H7 (cell line): ENCODE data around the gene SLC25A39. TPM values are rescaled to one million over a fixed set of nuclear protein-coding genes. Genes with fewer than 3 reads are reported as not detected.
A peak's percentile ranks its signal among the peaks of the same experiment; 100 is the strongest.

Experiments
- DNase-seq: peaks from one replicate; pipeline ENCODE4 v3.0.0; 2012
- H3K27me3 ChIP-seq: 2 replicates; pipeline ENCODE4 v1.6.0; 2011; ENCODE audit warnings: mild to moderate bottlenecking, low read length; ENCODE audit not compliant: control insufficient read depth, insufficient read depth
- H3K36me3 ChIP-seq: replicated peaks from 2 replicates; pipeline ENCODE4 v1.5.1; 2011; ENCODE audit warnings: low read length; ENCODE audit not compliant: control insufficient read depth, insufficient read depth
- H3K4me3 ChIP-seq: 2 replicates; pipeline ENCODE4 v1.5.1; 2011; ENCODE audit warnings: low read depth, mild to moderate bottlenecking, control low read depth, low read length, moderate library complexity; ENCODE audit not compliant: insufficient read depth
- total RNA-seq: library from RNA; depleted of rRNA; stranded (reverse); fragments of >200 nt; shearing (Covaris generic); gene quantifications from 2 replicates; pipeline ENCODE4 v1.2.3, GENCODE V29; 2014

Gene SLC25A39
- total RNA-seq, 1 experiment from 2014 or later = 295 TPM

DNA sequence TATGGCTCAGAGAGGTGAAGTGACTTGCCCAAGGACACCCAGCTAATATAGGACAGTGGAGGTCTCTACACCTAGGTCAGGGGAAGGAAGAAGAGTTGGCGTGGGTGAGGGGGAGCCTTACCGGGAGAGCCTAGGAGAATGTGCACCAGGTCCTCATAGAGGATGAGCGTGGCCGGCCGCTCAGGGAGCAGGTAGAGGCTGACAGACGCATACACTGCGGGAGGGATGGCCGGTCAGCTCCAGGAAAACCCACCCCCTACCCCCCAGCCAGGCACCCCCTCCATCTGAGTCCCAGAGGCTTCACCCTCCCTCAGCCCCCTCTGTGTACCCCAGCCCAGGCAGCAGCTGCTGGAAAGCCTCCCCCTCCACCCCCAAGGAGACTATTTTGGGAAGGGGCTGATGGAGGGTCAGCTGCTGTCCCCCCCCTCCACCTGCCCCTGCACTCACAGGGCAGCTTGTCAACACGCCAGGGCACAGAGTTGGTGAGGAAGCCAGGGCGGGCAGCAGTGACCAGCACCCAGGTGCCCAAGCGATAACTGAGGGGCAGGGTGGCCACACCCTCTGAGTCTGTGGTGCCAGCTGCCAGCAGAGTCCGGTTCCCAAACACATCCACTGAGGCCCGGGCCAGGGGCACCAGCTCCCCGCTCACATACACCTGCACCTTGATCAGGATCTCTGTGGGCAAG lies 35.0 kb upstream of the SLC25A39 start:
- Histone ChIP-seq H3K36me3 (no peaks in the 10 kb centered on the region), H3K4me3 (no peak overlapping the region), H3K27me3 (peaks cover 3% of the 10 kb centered on the region; the same call in 1 of the 2 replicates)
- DNase-seq = no peak

DNA sequence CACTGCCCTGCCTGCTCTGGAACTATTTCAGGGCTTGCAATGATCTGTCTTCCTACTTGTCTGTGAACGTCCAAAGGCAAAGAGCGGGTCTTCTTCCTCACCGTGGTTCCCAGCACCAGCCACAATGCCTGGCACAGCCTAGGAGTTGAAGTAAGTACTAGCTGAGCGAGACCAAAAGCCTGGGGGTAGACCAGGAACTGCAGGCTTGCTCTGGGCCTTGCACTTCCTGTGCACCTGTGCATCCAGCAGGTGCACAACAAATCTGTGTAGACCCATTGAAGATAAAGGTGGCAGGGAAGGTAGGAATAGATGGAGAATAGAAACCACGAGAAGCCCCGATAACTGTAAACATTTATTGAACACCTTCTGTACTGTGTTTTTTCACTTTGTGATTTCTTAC lies 34.4 kb upstream of the SLC25A39 start:
- Histone ChIP-seq H3K4me3 (no peak overlapping the region), H3K27me3 (peaks cover 2% of the 10 kb centered on the region; the same call in 1 of the 2 replicates), H3K36me3 (no peaks in the 10 kb centered on the region)
- no peak for DNase-seq

DNA sequence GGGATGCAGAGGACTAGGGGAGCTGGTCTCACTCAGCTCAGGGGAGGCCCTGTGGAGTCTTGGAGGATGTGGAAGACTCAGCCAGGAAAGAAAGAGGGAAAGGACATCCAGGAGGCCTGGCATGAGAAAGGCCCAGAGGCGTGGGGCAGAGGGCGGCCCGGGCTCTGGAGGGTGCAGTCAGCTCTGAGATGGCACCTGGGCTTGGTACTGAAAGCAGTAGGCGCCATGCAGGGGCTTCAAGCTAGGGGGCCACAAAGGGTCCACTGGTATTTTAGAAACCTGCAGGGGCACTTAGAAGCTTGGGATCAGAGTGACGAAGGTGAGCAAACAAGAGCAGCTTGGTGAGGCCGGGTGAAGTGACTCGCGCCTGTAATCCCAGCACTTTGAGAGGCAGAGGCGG lies 33.4 kb upstream of the SLC25A39 start:
- DNase-seq = no peak
- H3K36me3 ChIP-seq = no peaks in the 10 kb centered on the region; the same call in 1 of the 2 replicates
- H3K4me3 ChIP-seq = no peak overlapping the region
- H3K27me3 ChIP-seq = peaks cover 3% of the 10 kb centered on the region; the same call in 1 of the 2 replicates

DNA sequence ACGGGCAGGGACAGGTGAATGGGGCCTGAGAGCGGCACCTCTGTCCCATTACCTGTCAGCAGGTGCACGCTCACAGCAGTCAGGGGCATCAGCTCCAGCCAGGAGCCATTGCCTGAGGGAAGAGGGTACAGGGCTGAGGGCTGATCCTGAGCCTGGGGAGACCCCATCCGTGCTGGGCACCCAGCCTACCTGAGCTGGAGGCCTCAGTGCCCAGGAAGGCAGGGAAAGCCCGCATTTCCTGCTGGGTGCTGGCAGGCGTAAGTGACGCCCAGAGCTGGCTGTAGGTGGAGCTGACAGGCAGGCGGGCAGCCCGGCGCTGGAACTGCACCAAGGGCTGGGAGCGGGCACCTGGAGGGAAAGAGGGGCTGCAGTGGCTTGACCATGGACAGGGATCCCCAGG lies 31.6 kb upstream of the SLC25A39 start:
- H3K27me3 ChIP-seq = peaks cover 4% of the 10 kb centered on the region; the same call in 1 of the 2 replicates
- no peak overlapping the region for H3K4me3 ChIP-seq
- peaks cover 2% of the 10 kb centered on the region for H3K36me3 ChIP-seq
- peak; percentile 60 for DNase-seq

DNA sequence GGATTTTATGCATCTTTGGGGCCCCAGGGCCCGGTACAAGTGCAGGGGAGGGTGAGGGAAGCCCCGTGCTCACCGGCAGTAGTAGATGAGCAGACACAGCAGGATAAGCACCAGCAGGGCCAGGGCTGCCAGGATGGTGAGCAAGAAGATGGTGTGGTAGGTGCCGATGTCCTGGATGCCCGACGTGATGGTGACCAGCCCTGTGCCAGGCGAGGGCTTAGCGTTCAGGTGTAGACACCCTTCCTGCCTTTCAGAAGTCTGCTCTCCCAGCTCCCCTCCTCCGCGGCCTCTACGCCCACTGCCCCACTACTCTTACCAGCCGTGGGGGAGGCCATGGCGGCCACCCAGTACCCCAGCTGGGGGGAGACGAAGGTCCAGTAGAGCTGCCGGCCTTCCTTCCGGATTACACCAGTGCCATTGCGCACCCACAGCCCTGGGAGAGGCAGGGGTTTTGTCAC lies 31.0 kb upstream of the SLC25A39 start:
- peaks cover 2% of the 10 kb centered on the region for H3K36me3 ChIP-seq
- H3K4me3 ChIP-seq = no peak overlapping the region
- H3K27me3 ChIP-seq = peaks cover 4% of the 10 kb centered on the region; the same call in 1 of the 2 replicates
- peak; percentile 39 for DNase-seq

DNA sequence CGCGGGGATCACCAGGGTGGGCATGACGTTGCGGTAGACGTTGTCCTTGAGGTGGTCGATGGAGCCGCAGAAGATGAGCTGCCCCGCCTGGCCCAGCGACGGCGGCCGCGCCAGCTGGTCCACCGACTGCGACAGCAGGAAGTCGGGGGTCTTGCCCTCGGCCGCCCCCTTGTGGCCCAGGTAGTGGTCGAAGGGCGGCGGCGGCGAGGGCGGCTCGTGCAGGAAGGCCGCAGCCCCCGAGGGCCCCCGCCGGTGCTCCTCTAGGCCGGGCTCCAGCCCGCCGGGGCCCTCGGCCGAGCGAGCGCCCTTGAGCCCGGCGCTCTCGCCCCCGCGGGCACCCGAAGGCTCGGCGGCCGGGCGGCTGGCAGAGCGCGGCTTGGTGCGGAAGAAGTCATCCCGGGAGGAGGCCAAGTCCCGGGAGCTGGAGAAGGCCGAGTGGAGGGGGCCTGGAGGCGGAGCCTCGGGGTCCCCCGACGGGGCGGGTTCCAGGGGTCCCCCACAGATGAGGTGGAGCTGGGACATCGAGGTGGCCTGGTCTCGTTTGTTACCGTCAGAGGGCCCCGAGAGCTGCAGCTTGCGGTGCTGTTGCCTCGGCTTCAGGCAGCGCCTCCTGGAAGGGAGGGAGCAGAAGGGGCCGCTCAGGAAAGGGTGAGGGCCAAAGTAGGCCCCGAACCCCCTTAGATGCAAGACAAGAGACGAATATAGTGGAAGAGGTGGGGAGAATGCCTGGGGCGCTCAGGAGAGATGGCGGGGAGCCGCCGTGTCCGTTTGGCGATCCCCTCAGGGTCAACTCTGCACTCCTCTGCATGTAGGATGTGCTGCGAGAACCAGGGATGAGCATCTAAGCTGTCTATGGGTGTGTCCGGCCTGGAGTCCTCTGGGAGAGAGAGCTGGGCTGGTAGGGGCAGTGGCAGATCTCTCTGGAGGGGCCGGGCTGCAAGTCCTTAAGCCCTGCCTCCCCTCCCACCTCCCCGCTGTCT lies 30.2 kb upstream of the SLC25A39 start:
- peak overlapping the region; percentile 59 for H3K4me3 ChIP-seq
- H3K36me3 ChIP-seq = peaks cover 2% of the 10 kb centered on the region
- peak; percentile 98 for DNase-seq
- peaks cover 4% of the 10 kb centered on the region; the same call in 1 of the 2 replicates for H3K27me3 ChIP-seq

DNA sequence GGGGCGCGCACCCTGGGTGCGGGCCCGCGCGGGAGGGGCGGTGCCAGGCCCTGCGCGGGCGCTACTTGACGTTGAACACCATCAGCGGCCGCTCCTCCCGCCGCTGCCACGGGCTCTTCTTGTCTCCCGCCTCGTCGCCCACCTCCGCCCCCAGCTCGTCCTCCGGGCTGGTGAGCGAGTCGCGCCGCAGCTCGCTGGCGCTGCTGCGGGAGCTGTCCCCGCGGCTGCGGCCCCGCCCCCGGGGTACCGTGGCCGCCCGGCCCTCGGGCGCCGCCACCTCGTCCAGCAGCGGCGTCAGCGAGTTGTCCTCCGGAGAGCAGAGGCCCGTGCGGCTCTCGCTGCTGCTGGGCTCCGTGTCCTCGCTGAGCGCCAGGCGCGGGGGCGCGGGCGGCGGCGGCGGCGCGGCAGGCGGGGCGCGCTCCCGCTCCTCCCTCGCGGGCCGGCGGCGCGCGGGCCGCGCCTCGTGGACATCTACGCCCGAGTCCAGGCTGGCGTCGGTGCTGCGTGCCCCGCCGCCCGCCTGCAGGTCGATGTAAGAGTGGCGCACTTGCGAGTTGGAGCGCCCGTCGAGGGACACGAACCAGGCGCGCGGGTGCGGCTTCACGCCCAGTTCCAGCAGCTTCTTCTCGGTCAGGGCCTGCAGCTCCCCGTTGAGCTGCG lies 29.2 kb upstream of the SLC25A39 start:
- H3K4me3 ChIP-seq = peak overlapping the region; percentile 59
- H3K27me3 ChIP-seq = peaks cover 4% of the 10 kb centered on the region; the same call in 1 of the 2 replicates
- H3K36me3 ChIP-seq = peaks cover 2% of the 10 kb centered on the region
- peak; percentile 92 for DNase-seq

DNA sequence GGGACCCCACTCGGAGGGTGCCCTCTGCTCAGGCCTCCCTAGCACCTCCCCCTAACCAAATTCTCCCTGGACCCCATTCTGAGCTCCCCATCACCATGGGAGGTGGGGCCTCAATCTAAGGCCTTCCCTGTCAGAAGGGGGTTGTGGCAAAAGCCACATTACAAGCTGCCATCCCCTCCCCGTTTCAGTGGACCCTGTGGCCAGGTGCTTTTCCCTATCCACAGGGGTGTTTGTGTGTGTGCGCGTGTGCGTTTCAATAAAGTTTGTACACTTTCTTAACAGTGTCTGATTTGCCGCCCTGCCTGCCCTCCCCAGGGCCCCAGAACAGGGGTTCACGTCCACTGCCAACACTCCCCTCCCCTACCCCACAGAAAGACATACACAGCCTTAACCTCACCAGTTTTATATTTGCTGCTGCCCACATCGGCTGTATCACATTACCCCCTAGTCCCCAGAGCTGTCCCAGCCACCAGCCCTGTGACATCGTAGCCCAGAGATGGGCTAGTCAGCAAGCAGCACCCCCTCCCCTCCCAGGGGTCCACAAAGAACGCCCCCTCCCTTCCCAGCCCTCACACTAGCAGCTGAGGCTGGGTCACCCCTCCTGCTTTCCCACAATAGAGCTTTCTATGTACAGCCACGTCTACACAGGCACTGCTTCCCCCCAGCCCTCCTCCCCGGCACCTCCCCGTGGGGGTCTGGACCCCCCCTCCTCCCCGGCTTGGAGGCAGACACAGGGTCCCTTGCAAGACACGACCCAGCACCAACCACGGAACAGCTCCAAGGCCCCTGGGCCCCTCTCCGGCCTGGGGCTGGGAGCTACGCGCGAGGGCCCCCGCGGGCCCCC lies 28.4 kb upstream of the SLC25A39 start:
- peak; percentile 42 for DNase-seq
- Histone ChIP-seq H3K36me3 (peaks cover 2% of the 10 kb centered on the region), H3K4me3 (peak overlapping the region; percentile 59), H3K27me3 (peaks cover 4% of the 10 kb centered on the region; the same call in 1 of the 2 replicates)

DNA sequence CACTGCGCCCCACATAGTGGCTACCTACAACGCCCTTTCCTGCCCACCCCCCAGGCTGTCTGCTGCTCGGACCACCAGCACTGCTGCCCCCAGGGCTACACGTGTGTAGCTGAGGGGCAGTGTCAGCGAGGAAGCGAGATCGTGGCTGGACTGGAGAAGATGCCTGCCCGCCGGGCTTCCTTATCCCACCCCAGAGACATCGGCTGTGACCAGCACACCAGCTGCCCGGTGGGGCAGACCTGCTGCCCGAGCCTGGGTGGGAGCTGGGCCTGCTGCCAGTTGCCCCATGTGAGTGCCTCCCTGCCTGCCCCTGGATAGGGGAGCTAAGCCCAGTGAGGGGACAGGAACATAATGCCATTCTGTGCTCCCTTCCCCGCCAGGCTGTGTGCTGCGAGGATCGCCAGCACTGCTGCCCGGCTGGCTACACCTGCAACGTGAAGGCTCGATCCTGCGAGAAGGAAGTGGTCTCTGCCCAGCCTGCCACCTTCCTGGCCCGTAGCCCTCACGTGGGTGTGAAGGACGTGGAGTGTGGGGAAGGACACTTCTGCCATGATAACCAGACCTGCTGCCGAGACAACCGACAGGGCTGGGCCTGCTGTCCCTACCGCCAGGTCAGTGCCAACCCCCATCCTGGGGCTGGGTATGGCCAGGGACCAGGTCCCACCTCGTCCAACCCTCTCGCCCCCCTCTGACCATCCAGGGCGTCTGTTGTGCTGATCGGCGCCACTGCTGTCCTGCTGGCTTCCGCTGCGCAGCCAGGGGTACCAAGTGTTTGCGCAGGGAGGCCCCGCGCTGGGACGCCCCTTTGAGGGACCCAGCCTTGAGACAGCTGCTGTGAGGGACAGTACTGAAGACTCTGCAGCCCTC lies 27.6 kb upstream of the SLC25A39 start:
- no peak overlapping the region for H3K4me3 ChIP-seq
- peak; percentile 57 for DNase-seq
- H3K36me3 ChIP-seq = peaks cover 2% of the 10 kb centered on the region
- H3K27me3 ChIP-seq = peaks cover 4% of the 10 kb centered on the region; the same call in 1 of the 2 replicates

DNA sequence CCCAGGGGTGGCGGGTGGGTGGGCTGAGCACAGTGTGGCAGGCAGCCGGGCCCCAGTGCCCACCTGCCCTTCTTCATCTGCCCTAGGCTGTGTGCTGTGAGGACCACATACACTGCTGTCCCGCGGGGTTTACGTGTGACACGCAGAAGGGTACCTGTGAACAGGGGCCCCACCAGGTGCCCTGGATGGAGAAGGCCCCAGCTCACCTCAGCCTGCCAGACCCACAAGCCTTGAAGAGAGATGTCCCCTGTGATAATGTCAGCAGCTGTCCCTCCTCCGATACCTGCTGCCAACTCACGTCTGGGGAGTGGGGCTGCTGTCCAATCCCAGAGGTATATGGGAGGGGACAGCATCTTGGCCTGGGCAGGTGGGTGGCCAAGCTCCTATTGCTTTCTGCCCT lies 26.8 kb upstream of the SLC25A39 start:
- Histone ChIP-seq H3K36me3 (peaks cover 2% of the 10 kb centered on the region), H3K4me3 (no peak overlapping the region), H3K27me3 (peaks cover 4% of the 10 kb centered on the region; the same call in 1 of the 2 replicates)
- DNase-seq = peak; percentile 33

DNA sequence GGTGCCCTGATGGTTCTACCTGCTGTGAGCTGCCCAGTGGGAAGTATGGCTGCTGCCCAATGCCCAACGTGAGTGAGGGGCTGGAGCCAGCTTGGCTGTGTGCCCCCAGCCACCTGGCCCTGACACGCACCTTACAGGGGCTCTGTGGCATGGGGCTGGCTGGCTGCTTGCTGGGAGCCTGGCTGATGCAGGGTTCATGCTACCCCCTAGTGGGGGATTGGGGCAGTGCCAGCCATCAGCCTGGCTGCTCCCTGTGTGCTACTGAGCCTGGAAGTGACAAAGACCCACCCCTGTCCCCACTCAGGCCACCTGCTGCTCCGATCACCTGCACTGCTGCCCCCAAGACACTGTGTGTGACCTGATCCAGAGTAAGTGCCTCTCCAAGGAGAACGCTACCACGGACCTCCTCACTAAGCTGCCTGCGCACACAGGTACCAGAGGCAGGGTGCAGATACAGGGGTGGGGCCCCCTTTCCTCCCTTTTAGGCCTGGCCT lies 26.2 kb upstream of the SLC25A39 start:
- DNase-seq = peak; percentile 94
- Histone ChIP-seq H3K4me3 (no peak overlapping the region), H3K27me3 (peaks cover 4% of the 10 kb centered on the region; the same call in 1 of the 2 replicates), H3K36me3 (peaks cover 2% of the 10 kb centered on the region)

DNA sequence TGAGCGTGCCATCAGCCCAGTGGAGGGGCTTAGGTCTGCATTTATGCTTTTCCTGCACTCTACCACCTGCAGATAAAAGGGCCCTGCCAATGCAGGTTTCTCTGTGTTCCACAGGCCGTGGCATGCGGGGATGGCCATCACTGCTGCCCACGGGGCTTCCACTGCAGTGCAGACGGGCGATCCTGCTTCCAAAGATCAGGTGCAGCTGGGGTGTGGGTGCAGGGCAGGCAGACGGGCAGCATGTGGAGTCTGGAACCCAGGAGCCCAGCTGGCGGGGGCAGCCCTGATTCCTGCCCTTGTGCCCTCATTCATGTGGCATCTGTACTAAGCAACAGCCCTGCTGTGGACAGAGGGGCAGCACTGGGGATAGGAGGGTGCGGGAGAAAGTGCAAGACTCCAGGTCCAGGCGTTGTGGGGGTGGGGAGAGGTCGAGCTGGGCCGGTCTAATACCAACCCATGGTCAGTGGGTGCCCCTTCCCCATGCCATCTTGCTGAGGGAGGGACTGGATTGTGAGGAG lies 25.0 kb upstream of the SLC25A39 start:
- Histone ChIP-seq H3K4me3 (no peak overlapping the region), H3K27me3 (peaks cover 4% of the 10 kb centered on the region; the same call in 1 of the 2 replicates), H3K36me3 (peaks cover 2% of the 10 kb centered on the region)
- DNase-seq = peak; percentile 35
